Prostate gland (tissue), 2 donors: ENCODE data around the gene ARL8B.
"Not testable (repeated sequence)": the region's sequence is repeated elsewhere in the genome, so short reads cannot be mapped to it uniquely, and the experiment has no call there.

Experiments
- POLR2A ChIP-seq: fragments of 450-650 bp; IDR thresholded peaks from one replicate; pipeline ENCODE4 v1.6.1; 2016; ENCODE audit warnings: antibody characterized with exemption, mild to moderate bottlenecking
- POLR2AphosphoS5 ChIP-seq: sonication (generic); formaldehyde crosslinking; IDR thresholded peaks from one replicate; pipeline ENCODE4 v1.6.1; 2017; ENCODE audit warnings: antibody characterized with exemption
- TF ChIP-seq, protein P1 (sequence below), 4 experiments: fragments of 200-600 bp in 2 of 4; fragments of 450-650 bp in 2 of 4; sonication (generic) in 2 of 4; IDR thresholded peaks; 1 replicate in 3 of 4; 2 replicates in 1 of 4; pipeline ENCODE4 v1.5.1; 2016 to 2019; ENCODE audit warnings: antibody characterized with exemption in 4 of 4, mild to moderate bottlenecking in 2 of 4, moderate library complexity in 2 of 4

DNA sequence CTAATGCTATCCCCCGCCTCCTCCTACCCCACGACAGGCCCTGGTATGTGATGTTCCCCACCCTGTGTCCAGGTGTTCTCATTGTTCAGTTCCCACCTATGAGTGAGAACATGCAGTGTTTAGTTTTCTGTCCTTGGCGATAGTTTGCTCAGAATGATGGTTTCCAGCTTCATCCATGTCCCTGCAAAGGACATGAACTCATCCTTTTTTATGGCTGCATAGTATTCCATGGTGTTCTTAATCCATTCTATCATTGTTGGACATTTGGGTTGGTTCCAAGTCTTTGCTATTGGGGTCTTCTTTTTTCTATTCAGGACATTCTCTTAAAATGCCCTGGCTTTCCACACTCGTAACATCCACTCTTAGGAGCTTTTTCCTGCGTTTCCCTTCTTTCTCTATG, 25.1 kb downstream of the ARL8B start:
- TF ChIP-seq, protein P1, sequence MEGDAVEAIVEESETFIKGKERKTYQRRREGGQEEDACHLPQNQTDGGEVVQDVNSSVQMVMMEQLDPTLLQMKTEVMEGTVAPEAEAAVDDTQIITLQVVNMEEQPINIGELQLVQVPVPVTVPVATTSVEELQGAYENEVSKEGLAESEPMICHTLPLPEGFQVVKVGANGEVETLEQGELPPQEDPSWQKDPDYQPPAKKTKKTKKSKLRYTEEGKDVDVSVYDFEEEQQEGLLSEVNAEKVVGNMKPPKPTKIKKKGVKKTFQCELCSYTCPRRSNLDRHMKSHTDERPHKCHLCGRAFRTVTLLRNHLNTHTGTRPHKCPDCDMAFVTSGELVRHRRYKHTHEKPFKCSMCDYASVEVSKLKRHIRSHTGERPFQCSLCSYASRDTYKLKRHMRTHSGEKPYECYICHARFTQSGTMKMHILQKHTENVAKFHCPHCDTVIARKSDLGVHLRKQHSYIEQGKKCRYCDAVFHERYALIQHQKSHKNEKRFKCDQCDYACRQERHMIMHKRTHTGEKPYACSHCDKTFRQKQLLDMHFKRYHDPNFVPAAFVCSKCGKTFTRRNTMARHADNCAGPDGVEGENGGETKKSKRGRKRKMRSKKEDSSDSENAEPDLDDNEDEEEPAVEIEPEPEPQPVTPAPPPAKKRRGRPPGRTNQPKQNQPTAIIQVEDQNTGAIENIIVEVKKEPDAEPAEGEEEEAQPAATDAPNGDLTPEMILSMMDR (IDR thresholded peaks at IDR 0.05), result not testable (repeated sequence)
- TF ChIP-seq POLR2A, POLR2AphosphoS5: not testable (repeated sequence)
